Stimulated activated CD8-positive, alpha-beta memory T cell treated with anti-CD3 and anti-CD28 coated beads, Interleukin-15, amount 100 ng/mL, for 24 hours (primary cell): ENCODE measurements around the gene ANKRD11.

ENCODE experiments used
- DNase-seq: peaks from one replicate; pipeline ENCODE4 v3.0.0-alpha.2; 2020; ENCODE audit warnings: low read depth

ANKRD11 gene

GRCh38 chr16:89490439-89491237 lies at the start of gene ANKRD11:
Gene ANKRD11 (minus strand): TSS chr16:89490561. CDS start chr16:89317019, 173,542 bp downstream.
- DNase-seq: peak; percentile 93

- no peak for DNase-seq
These were observed 47.9 kb upstream of the ANKRD11 start for GRCh38 chr16:89538286-89538685.

GRCh38 chr16:89537549-89537925 lies 47.2 kb upstream of the ANKRD11 start:
- DNase-seq: no peak

- DNase-seq: no peak
These were observed 46.7 kb upstream of the ANKRD11 start for GRCh38 chr16:89536886-89537548.

- no peak for DNase-seq
These were observed 46.0 kb upstream of the ANKRD11 start for GRCh38 chr16:89536371-89536770.

- DNase-seq: no peak
These were observed 43.9 kb upstream of the ANKRD11 start for GRCh38 chr16:89534252-89534756.

GRCh38 chr16:89531821-89532526 lies 41.6 kb upstream of the ANKRD11 start:
- DNase-seq: no peak

- DNase-seq: no peak
These were observed 40.3 kb upstream of the ANKRD11 start for GRCh38 chr16:89530401-89531381.

GRCh38 chr16:89529097-89529496 lies 38.7 kb upstream of the ANKRD11 start:
- DNase-seq: no peak

GRCh38 chr16:89525146-89525913 lies 35.0 kb upstream of the ANKRD11 start:
- no peak for DNase-seq

- no peak for DNase-seq
These were observed 33.5 kb upstream of the ANKRD11 start for GRCh38 chr16:89523680-89524344.

- DNase-seq: no peak
These were observed 31.9 kb upstream of the ANKRD11 start for GRCh38 chr16:89522287-89522686.

GRCh38 chr16:89519881-89520280 lies 29.5 kb upstream of the ANKRD11 start:
- no peak for DNase-seq

- DNase-seq: no peak
These were observed 26.8 kb upstream of the ANKRD11 start for GRCh38 chr16:89517128-89517527.

GRCh38 chr16:89512453-89512852 lies 22.1 kb upstream of the ANKRD11 start:
- no peak for DNase-seq

- DNase-seq: no peak
These were observed 21.0 kb upstream of the ANKRD11 start for GRCh38 chr16:89511374-89511773.

- no peak for DNase-seq
These were observed 20.2 kb upstream of the ANKRD11 start for GRCh38 chr16:89510526-89510925.

GRCh38 chr16:89507834-89508590 lies 17.7 kb upstream of the ANKRD11 start, which contains the start of gene SPG7:
Gene SPG7 (plus strand): TSS chr16:89508403. CDS start chr16:89508418, 15 bp downstream.
- peak; percentile 92 for DNase-seq

- DNase-seq: no peak
These were observed 17.0 kb upstream of the ANKRD11 start for GRCh38 chr16:89507214-89507833.
